GM12878 (cell line): ENCODE results near the gene UCN2.

Experiments
- EZH2 ChIP-seq: IDR thresholded peaks from 2 replicates; pipeline ENCODE4 v1.6.1; 2012; ENCODE audit warnings: low read depth, mild to moderate bottlenecking, control low read depth, inconsistent platforms, low read length, borderline replicate concordance; ENCODE audit not compliant: control insufficient read depth
- ZZZ3 ChIP-seq: IDR thresholded peaks from 2 replicates; pipeline ENCODE4 v1.6.1; 2011; ENCODE audit warnings: low read depth; ENCODE audit not compliant: control insufficient read depth, insufficient read length

DNA sequence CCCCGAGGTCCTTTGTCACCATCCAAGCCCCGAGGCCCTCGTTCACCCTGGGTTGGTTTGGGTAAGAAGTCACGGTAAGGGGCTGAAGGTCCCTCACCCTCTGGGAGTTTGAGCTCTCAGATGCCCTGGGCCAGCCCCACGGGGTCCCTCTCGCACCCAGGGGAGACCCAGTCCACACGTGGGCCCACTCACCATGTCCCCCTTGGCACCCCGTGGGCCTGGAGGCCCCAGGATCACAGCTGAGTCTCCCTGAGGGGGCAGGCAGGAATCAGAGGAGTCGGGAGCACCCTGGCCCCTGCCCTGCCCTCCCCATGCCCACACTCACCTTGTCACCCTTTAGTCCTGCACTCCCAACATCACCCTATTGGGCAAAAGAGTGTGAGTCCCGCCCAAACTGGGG is 5.8 kb upstream of the UCN2 start:
- TF ChIP-seq ZZZ3 = no peak
- no peak for TF ChIP-seq EZH2
